H1 (cell line): Measurements from ENCODE around the gene NXPH1. TPM values are rescaled to one million over a fixed set of nuclear protein-coding genes. Genes with fewer than 3 reads are reported as not detected.

ENCODE experiments used
- ATF3 ChIP-seq: IDR thresholded peaks from 2 replicates; pipeline ENCODE4 v1.6.1; 2011; ENCODE audit warnings: low read depth, mild to moderate bottlenecking, low read length; ENCODE audit not compliant: insufficient read depth
- BRCA1 ChIP-seq: IDR thresholded peaks from 2 replicates; pipeline ENCODE4 v1.6.1; 2012; ENCODE audit warnings: low read depth, low read length, improper control_type of control experiment
- CHD7 ChIP-seq: fragments of 300-600 bp; sonication (generic); IDR thresholded peaks from 2 replicates; pipeline ENCODE4 v1.7.1; 2012; ENCODE audit warnings: low read length, moderate library complexity, mild to moderate bottlenecking, inconsistent platforms; ENCODE audit not compliant: insufficient replicate concordance
- EP300 ChIP-seq, 2 experiments: IDR thresholded peaks; 1 replicate in 1 of 2; 2 replicates in 1 of 2; pipeline ENCODE4 v1.6.1; 2011 to 2012; ENCODE audit warnings: low read depth in 2 of 2, low read length in 2 of 2, mild to moderate bottlenecking in 2 of 2, borderline replicate concordance in 1 of 2, inconsistent platforms in 1 of 2, moderate library complexity in 1 of 2
- GTF2F1 ChIP-seq: IDR thresholded peaks from 2 replicates; pipeline ENCODE4 v1.6.1; 2012; ENCODE audit warnings: low read depth, low read length, improper control_type of control experiment, borderline replicate concordance
- KDM1A ChIP-seq: fragments of 200-600, 300-600 bp; sonication (generic); IDR thresholded peaks from 2 replicates; pipeline ENCODE4 v1.7.1; 2016; ENCODE audit warnings: mild to moderate bottlenecking, low read length, borderline replicate concordance
- POU5F1 ChIP-seq: IDR thresholded peaks from 2 replicates; pipeline ENCODE4 v1.6.1; 2011; ENCODE audit warnings: low read depth, mild to moderate bottlenecking, low read length, moderate library complexity
- RBBP5 ChIP-seq: IDR thresholded peaks from 2 replicates; pipeline ENCODE4 v1.7.1; 2012; ENCODE audit warnings: low read depth, mild to moderate bottlenecking, inconsistent platforms, low read length, moderate library complexity, borderline replicate concordance
- SP2 ChIP-seq: IDR thresholded peaks from 2 replicates; pipeline ENCODE4 v1.6.1; 2012; ENCODE audit warnings: mild to moderate bottlenecking, low read length, inconsistent platforms
- polyA plus RNA-seq, 7 experiments: library from polyadenylated mRNA; depleted of rRNA in 3 of 7; stranded (reverse) in 5 of 7; unstranded in 2 of 7; fragments of >200 nt in 5 of 7; fragments of 200-250 nt in 2 of 7; gene quantifications; 1 replicate in 5 of 7; 2 replicates in 1 of 7; 4 replicates in 1 of 7; pipeline versions ENCODE4 v1.2.1 to v1.2.3, GENCODE V29; 2011 to 2013; ENCODE audit warnings: missing spikeins in 2 of 7, mixed read lengths in 2 of 7
- total RNA-seq: library from RNA; stranded (reverse); fragmentation: NEBNext Ultra II Directional; extraction: Animal tissue kit (Norgen Biotek cat#: 25700); gene quantifications from 2 replicates; pipeline ENCODE4 v1.2.1, GENCODE V29; 2021

Gene NXPH1
- total and polyA plus RNA-seq, 2 of the 8 experiments (the other 6 are each of a cell fraction or from before 2014, with no cell fraction given) = 0.14 to 1.0 TPM

- TF ChIP-seq CHD7 = no peak
- no peak for TF ChIP-seq ATF3
- no peak for TF ChIP-seq BRCA1
- TF ChIP-seq EP300 (IDR thresholded peaks at IDR 0.05; ENCODE audit: borderline replicate concordance in 1 of 2, low read depth in 2 of 2, low read length in 2 of 2) = no peak
- TF ChIP-seq POU5F1 = no peak
- no peak for TF ChIP-seq SP2
- TF ChIP-seq GTF2F1 = no peak
- no peak for TF ChIP-seq KDM1A
- no peak for TF ChIP-seq RBBP5
These were observed 65.7 kb downstream of the NXPH1 start (continued) for GRCh38 chr7:8499128-8499527.
